Uterus (tissue), 4 donors: ENCODE results near the gene CDKN2C. TPM values are rescaled to one million over a fixed set of nuclear protein-coding genes. Genes with fewer than 3 reads are reported as not detected.
"Not testable (repeated sequence)": the region's sequence is repeated elsewhere in the genome, so short reads cannot be mapped to it uniquely, and the experiment has no call there.

Experiments used
- DNase-seq, 2 donors: peaks; one replicate each; pipeline ENCODE4 v3.0.0-alpha.2; 2019 to 2020
- H3K27ac ChIP-seq, 2 donors: fragments of 200-600 bp; sonication (generic); 1 replicate in 1 of 2; 2 replicates in 1 of 2; pipeline ENCODE4 v1.5.1; 2016 to 2018
- H3K27me3 ChIP-seq, 2 donors: fragments of 200-600 bp; sonication (generic); one replicate each; pipeline ENCODE4 v1.5.1; 2018 to 2019; ENCODE audit warnings: control low read depth in 1 of 2
- H3K36me3 ChIP-seq, 2 donors: fragments of 200-600 bp; sonication (generic); one replicate each; pipeline ENCODE4 v1.5.1; 2019; ENCODE audit warnings: control low read depth in 1 of 2
- H3K4me1 ChIP-seq, 2 donors: fragments of 200-600 bp; sonication (generic); one replicate each; pipeline ENCODE4 v1.5.1; 2018 to 2019; ENCODE audit warnings: control low read depth in 1 of 2
- H3K4me3 ChIP-seq, 2 donors: fragments of 200-600 bp; sonication (generic); 1 replicate in 1 of 2; 2 replicates in 1 of 2; pipeline ENCODE4 v1.5.1; 2018 to 2019; ENCODE audit warnings: mild to moderate bottlenecking in 1 of 2
- H3K9me3 ChIP-seq, 2 donors: fragments of 200-600 bp; sonication (generic); one replicate each; pipeline ENCODE4 v1.5.1; 2019; ENCODE audit warnings: control low read depth in 1 of 2
- POLR2A ChIP-seq, 2 donors: fragments of 450-650 bp; IDR thresholded peaks; one replicate each; pipeline ENCODE4 v1.6.1; 2016; ENCODE audit warnings: antibody characterized with exemption in 2 of 2, mild to moderate bottlenecking in 1 of 2, moderate library complexity in 1 of 2
- intact Hi-C: fragments of 100-400 bp; cut with DNase I; formaldehyde crosslinking; loops from one replicate; pipeline ENCODE4 v1.15.1; 2023; ENCODE audit warnings: low total_unique reads
- total RNA-seq, 4 donors: library from RNA; depleted of rRNA in 3 of 4; stranded (reverse); fragments of >200 nt in 3 of 4; gene quantifications; one replicate each; pipeline versions ENCODE4 v1.1.0 to v1.2.4, GENCODE V29; 2014 to 2023
- TF ChIP-seq, protein P1 (sequence below), 4 experiments: fragments of 200-600 bp in 2 of 4; fragments of 450-650 bp in 2 of 4; sonication (generic) in 2 of 4; IDR thresholded peaks; one replicate each; pipeline ENCODE4 v1.5.1; 2016 to 2019; ENCODE audit warnings: antibody characterized with exemption in 4 of 4, mild to moderate bottlenecking in 2 of 4, moderate library complexity in 1 of 4
- donor health status: DM: yes; HTN: yes; CAD: no.

CDKN2C gene
- total RNA-seq, 4 donors from 2014 or later = 13.4 to 103 (median 22.2) TPM

DNA sequence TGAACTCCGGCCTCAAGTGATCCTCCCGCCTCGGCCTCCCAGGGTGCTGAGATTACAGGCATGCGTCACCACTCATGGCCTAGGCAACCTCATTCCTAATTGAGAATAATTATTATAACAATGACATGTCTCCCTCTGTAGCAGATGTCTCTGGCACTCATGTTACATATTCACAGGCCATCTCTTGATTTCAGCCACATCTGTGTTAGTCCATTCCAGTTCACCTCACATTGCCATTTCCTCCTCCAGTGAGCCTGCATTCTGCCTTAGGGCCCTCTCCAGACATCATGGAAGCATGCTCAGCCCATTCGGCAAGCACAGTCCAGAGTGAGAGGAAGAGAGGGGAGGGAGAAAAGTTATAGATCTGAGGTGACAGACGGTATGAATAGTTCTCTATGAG lies 32.5 kb downstream of the CDKN2C start:
- Histone ChIP-seq H3K27me3 (no peaks in the 10 kb centered on the region), H3K4me1 (no peaks in the 10 kb centered on the region), H3K27ac (no peak overlapping the region), H3K9me3 (no peaks in the 10 kb centered on the region), H3K4me3 (no peak overlapping the region), H3K36me3 (no peaks in the 10 kb centered on the region)
- TF ChIP-seq, protein P1, sequence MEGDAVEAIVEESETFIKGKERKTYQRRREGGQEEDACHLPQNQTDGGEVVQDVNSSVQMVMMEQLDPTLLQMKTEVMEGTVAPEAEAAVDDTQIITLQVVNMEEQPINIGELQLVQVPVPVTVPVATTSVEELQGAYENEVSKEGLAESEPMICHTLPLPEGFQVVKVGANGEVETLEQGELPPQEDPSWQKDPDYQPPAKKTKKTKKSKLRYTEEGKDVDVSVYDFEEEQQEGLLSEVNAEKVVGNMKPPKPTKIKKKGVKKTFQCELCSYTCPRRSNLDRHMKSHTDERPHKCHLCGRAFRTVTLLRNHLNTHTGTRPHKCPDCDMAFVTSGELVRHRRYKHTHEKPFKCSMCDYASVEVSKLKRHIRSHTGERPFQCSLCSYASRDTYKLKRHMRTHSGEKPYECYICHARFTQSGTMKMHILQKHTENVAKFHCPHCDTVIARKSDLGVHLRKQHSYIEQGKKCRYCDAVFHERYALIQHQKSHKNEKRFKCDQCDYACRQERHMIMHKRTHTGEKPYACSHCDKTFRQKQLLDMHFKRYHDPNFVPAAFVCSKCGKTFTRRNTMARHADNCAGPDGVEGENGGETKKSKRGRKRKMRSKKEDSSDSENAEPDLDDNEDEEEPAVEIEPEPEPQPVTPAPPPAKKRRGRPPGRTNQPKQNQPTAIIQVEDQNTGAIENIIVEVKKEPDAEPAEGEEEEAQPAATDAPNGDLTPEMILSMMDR (IDR thresholded peaks at IDR 0.05) = no peak
- TF ChIP-seq POLR2A (IDR thresholded peaks at IDR 0.05) = no peak
- intact Hi-C loops = no loop called here
- DNase-seq = no peak

DNA sequence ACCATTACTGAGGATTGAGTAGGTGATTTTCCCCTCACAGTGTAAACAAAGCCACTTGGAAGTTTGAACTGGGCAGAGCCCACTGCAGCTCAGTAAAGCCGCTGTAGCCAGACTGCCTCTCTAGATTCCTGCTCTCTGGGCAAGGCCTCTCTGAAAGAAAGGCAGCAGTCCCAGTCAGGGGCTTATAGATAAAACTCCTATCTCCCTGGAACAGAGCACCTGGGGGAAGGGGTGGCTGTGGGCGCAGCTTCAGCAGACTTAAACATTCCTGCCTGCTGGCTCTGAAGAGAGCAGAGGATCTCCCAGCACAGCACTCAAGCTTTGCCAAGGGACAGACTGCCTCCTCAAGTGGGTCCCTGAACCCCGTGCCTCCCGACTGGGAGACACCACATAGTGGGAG lies 35.5 kb downstream of the CDKN2C start:
- H3K27ac ChIP-seq, H3K36me3 ChIP-seq, intact Hi-C loops, H3K27me3 ChIP-seq, H3K4me3 ChIP-seq, DNase-seq, H3K9me3 ChIP-seq, H3K4me1 ChIP-seq: not testable (repeated sequence)

- no peak for DNase-seq
- Histone ChIP-seq H3K36me3 (no peaks in the 10 kb centered on the region), H3K27ac (no peak overlapping the region), H3K9me3 (no peaks in the 10 kb centered on the region), H3K27me3 (no peaks in the 10 kb centered on the region), H3K4me3 (no peak overlapping the region), H3K4me1 (no peaks in the 10 kb centered on the region)
- intact Hi-C loops = no loop called here
- TF ChIP-seq, protein P1 (IDR thresholded peaks at IDR 0.05) = no peak
- TF ChIP-seq POLR2A (IDR thresholded peaks at IDR 0.05) = no peak
Measured at GRCh38 chr1:51009381-51009780, 39.3 kb downstream of the CDKN2C start.

GRCh38 chr1:51014878-51015277 lies 44.8 kb downstream of the CDKN2C start:
- H3K27ac ChIP-seq = no peak overlapping the region
- TF ChIP-seq, protein P1 (IDR thresholded peaks at IDR 0.05) = no peak
- TF ChIP-seq POLR2A (IDR thresholded peaks at IDR 0.05) = no peak
- no peaks in the 10 kb centered on the region for H3K4me1 ChIP-seq
- H3K4me3 ChIP-seq = no peak overlapping the region
- H3K9me3 ChIP-seq = no peaks in the 10 kb centered on the region
- H3K36me3 ChIP-seq = no peaks in the 10 kb centered on the region
- no peaks in the 10 kb centered on the region for H3K27me3 ChIP-seq
- intact Hi-C loops = no loop called here
- DNase-seq = no peak

GRCh38 chr1:51019811-51020210 lies 49.8 kb downstream of the CDKN2C start:
- TF ChIP-seq POLR2A (IDR thresholded peaks at IDR 0.05) = no peak
- TF ChIP-seq, protein P1 (IDR thresholded peaks at IDR 0.05) = no peak
- Histone ChIP-seq H3K4me3 (no peak overlapping the region), H3K36me3 (no peaks in the 10 kb centered on the region), H3K9me3 (no peaks in the 10 kb centered on the region), H3K27ac (no peak overlapping the region), H3K4me1 (no peaks in the 10 kb centered on the region), H3K27me3 (no peaks in the 10 kb centered on the region)
- DNase-seq = no peak
- intact Hi-C loops = no loop called here

Other genes with a start within 250 kb of the CDKN2C start
- 10 to 100 TPM; 34.1 to 77.2 (median 64.1) TPM for gene FAF1, start 10.0 kb upstream of the CDKN2C start, total RNA-seq
- gene C1orf185, start 132.0 kb downstream of the CDKN2C start, total RNA-seq = not detected